Astrocyte of the cerebellum (primary cell): Measurements from ENCODE around the gene CD83.

Experiments used
- DNase-seq: peaks from one replicate; pipeline ENCODE4 v3.0.0-alpha.2; 2011; ENCODE audit warnings: low read depth
- H3K4me3 ChIP-seq: 2 replicates; pipeline ENCODE4 v1.5.1; 2011; ENCODE audit warnings: mild to moderate bottlenecking, low read depth, low read length, moderate library complexity
- in situ Hi-C: cut with HindIII; loops from 2 replicates; pipeline ENCODE4 v1.10.0; 2017; ENCODE audit warnings: low sequenced_read_pairs
- TF ChIP-seq, protein P1 (sequence below): IDR thresholded peaks from 2 replicates; pipeline ENCODE4 v1.5.1; 2012; ENCODE audit warnings: low read length, low read depth, moderate library complexity, mild to moderate bottlenecking; ENCODE audit errors: missing control alignments

The CD83 gene

GRCh38 chr6:14176429-14176828, 58.9 kb downstream of the CD83 start:
- TF ChIP-seq, protein P1, sequence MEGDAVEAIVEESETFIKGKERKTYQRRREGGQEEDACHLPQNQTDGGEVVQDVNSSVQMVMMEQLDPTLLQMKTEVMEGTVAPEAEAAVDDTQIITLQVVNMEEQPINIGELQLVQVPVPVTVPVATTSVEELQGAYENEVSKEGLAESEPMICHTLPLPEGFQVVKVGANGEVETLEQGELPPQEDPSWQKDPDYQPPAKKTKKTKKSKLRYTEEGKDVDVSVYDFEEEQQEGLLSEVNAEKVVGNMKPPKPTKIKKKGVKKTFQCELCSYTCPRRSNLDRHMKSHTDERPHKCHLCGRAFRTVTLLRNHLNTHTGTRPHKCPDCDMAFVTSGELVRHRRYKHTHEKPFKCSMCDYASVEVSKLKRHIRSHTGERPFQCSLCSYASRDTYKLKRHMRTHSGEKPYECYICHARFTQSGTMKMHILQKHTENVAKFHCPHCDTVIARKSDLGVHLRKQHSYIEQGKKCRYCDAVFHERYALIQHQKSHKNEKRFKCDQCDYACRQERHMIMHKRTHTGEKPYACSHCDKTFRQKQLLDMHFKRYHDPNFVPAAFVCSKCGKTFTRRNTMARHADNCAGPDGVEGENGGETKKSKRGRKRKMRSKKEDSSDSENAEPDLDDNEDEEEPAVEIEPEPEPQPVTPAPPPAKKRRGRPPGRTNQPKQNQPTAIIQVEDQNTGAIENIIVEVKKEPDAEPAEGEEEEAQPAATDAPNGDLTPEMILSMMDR, result no peak
- no peak overlapping the region for H3K4me3 ChIP-seq
- in situ Hi-C loops, result no loop called here
- no peak for DNase-seq

- no peak overlapping the region for H3K4me3 ChIP-seq
- no peak for DNase-seq
- in situ Hi-C loops, result no loop called here
- TF ChIP-seq, protein P1, result no peak
These were observed 60.0 kb downstream of the CD83 start for GRCh38 chr6:14177413-14178082.

GRCh38 chr6:14178083-14178445, 60.5 kb downstream of the CD83 start:
- no peak for DNase-seq
- no peak overlapping the region for H3K4me3 ChIP-seq
- TF ChIP-seq, protein P1, result no peak
- in situ Hi-C loops, result no loop called here

- no peak for DNase-seq
- no peak overlapping the region for H3K4me3 ChIP-seq
- in situ Hi-C loops, result no loop called here
- TF ChIP-seq, protein P1, result no peak
These were observed 63.0 kb downstream of the CD83 start for GRCh38 chr6:14180609-14181008.

DNA sequence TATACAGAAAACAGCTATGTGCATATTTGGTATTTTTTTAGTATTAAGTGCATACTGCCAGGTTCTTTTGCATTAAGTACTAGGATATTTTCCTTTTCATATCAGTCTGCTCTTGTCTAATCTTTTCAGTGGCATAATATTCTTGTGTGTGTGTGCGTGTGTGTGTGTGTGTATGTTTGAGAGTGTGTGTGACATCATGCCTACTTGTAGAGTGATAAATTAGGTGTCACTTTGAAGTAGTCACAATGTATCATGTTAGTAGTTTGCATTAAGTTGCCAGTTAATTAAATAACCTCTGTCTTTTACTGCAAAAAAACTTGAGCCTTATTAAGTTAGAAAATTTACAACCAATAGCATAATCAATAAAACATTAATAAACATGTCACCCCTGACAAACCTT, 65.3 kb downstream of the CD83 start:
- DNase-seq, result no peak
- in situ Hi-C loops, result no loop called here
- TF ChIP-seq, protein P1, result no peak
- no peak overlapping the region for H3K4me3 ChIP-seq
